H1 (cell line): ENCODE data around the gene CHST13. TPM values are rescaled to one million over a fixed set of nuclear protein-coding genes. Genes with fewer than 3 reads are reported as not detected.
A peak's percentile ranks its signal among the peaks of the same experiment; 100 is the strongest.

Source experiments
- CTCF ChIA-PET: fragments of 300-600 bp; sonication (Branson Sonifier 250); formaldehyde crosslinking; loops from one replicate; lab custom pipeline; 2021; ENCODE audit not compliant: partially characterized antibody; lab: Charles Lee
- POLR2A ChIA-PET: fragments of 300-600 bp; sonication (Branson Sonifier 250); formaldehyde crosslinking; loops from one replicate; lab custom pipeline; 2021; ENCODE audit warnings: inconsistent platforms; ENCODE audit not compliant: partially characterized antibody; lab: Charles Lee
- DNase-seq, 2 experiments: peaks; one replicate each; pipeline versions ENCODE4 v3.0.0 to v3.0.0-alpha.2; 2010 to 2022; ENCODE audit warnings: low spot score in 2 of 2, low read depth in 1 of 2, mixed read lengths in 1 of 2
- FAIRE-seq: peaks from 2 replicates; lab custom pipeline; 2011; peaks lifted over from hg19 to GRCh38; lab: Jason Lieb, UNC
- H2AFZ ChIP-seq: 2 replicates; pipeline ENCODE4 v1.8.1; 2012; ENCODE audit warnings: low read length, inconsistent platforms
- H2AK5ac ChIP-seq: 2 replicates; pipeline ENCODE4 v1.6.1; 2013; ENCODE audit warnings: low read depth, low read length
- H2BK120ac ChIP-seq: replicated peaks from 2 replicates; pipeline ENCODE3; 2013; ENCODE audit warnings: low read depth, low read length, inconsistent platforms
- H2BK12ac ChIP-seq: 2 replicates; pipeline ENCODE4 v1.6.1; 2013; ENCODE audit warnings: low read depth, low read length
- H2BK15ac ChIP-seq: 2 replicates; pipeline ENCODE4 v1.6.1; 2013; ENCODE audit warnings: low read length
- H2BK20ac ChIP-seq: 2 replicates; pipeline ENCODE4 v1.6.1; 2013; ENCODE audit warnings: low read length
- H2BK5ac ChIP-seq: 2 replicates; pipeline ENCODE4 v1.6.1; 2013; ENCODE audit warnings: low read depth, low read length
- H3K14ac ChIP-seq: 2 replicates; pipeline ENCODE4 v1.6.1; 2013; ENCODE audit warnings: inconsistent platforms; ENCODE audit not compliant: insufficient read length
- H3K18ac ChIP-seq: 2 replicates; pipeline ENCODE4 v1.6.1; 2013; ENCODE audit warnings: low read length; ENCODE audit errors: extremely low read depth
- H3K23ac ChIP-seq: 2 replicates; pipeline ENCODE4 v1.6.1; 2013; ENCODE audit warnings: inconsistent platforms; ENCODE audit not compliant: insufficient read length
- H3K23me2 ChIP-seq: 2 replicates; pipeline ENCODE4 v1.6.1; 2013; ENCODE audit warnings: low read depth, low read length
- H3K27ac ChIP-seq: 2 replicates; pipeline ENCODE4 v1.6.1; 2011; ENCODE audit warnings: low read depth, low read length, inconsistent platforms
- H3K27me3 ChIP-seq, 4 experiments: replicated peaks in 1 of 4; 1 replicate in 1 of 4; 2 replicates in 3 of 4; pipeline versions ENCODE4 v1.6.1 to v1.8.1; 2011 to 2013; ENCODE audit warnings: low read length in 3 of 4, mild to moderate bottlenecking in 3 of 4, inconsistent platforms in 2 of 4, mixed read lengths in 2 of 4, moderate library complexity in 1 of 4; ENCODE audit not compliant: control insufficient read depth in 3 of 4, insufficient read depth in 3 of 4; ENCODE audit errors: extremely low read depth in 1 of 4
- H3K36me3 ChIP-seq, 4 experiments: 2 replicates each; pipeline versions ENCODE4 v1.6.1 to v1.8.1; 2011 to 2013; ENCODE audit warnings: mild to moderate bottlenecking in 4 of 4, low read length in 3 of 4, moderate library complexity in 2 of 4, control low read depth in 1 of 4, inconsistent platforms in 1 of 4; ENCODE audit not compliant: insufficient read depth in 4 of 4, control insufficient read depth in 2 of 4
- H3K4ac ChIP-seq: replicated peaks from 2 replicates; pipeline ENCODE3; 2013; ENCODE audit warnings: low read length, low read depth, mixed read lengths, inconsistent platforms; ENCODE audit not compliant: insufficient read length
- H3K4me1 ChIP-seq, 4 experiments: replicated peaks in 1 of 4; 1 replicate in 1 of 4; 2 replicates in 3 of 4; pipeline versions ENCODE4 v1.6.1 to v1.8.1; 2011 to 2013; ENCODE audit warnings: low read length in 3 of 4, inconsistent platforms in 2 of 4, mixed read lengths in 1 of 4; ENCODE audit not compliant: insufficient read depth in 4 of 4, control insufficient read depth in 3 of 4
- H3K4me2 ChIP-seq, 2 experiments: 2 replicates each; pipeline versions ENCODE4 v1.6.1 to v1.8.1; 2011 to 2013; ENCODE audit warnings: low read depth in 2 of 2, low read length in 2 of 2, control low read depth in 1 of 2, inconsistent platforms in 1 of 2, mild to moderate bottlenecking in 1 of 2; ENCODE audit not compliant: insufficient read depth in 1 of 2
- H3K4me3 ChIP-seq, 4 experiments: fragments of 200-600, 300-600 bp in 1 of 4; sonication (generic), shearing (Covaris generic), sonication (Bioruptor Twin) in 1 of 4; 2 replicates each; pipeline versions ENCODE4 v1.5.1 to v1.8.1; 2011 to 2016; ENCODE audit warnings: low read length in 4 of 4, low read depth in 3 of 4, control low read depth in 2 of 4, inconsistent platforms in 2 of 4, mild to moderate bottlenecking in 2 of 4, mixed read lengths in 1 of 4, moderate library complexity in 1 of 4; ENCODE audit not compliant: insufficient read depth in 2 of 4; ENCODE audit errors: extremely low read depth in 1 of 4
- H3K56ac ChIP-seq: replicated peaks from 2 replicates; pipeline ENCODE3; 2013; ENCODE audit warnings: low read depth, mild to moderate bottlenecking, mixed read lengths, low read length, inconsistent platforms; ENCODE audit not compliant: insufficient read length
- H3K79me1 ChIP-seq: 2 replicates; pipeline ENCODE4 v1.6.1; 2013; ENCODE audit warnings: low read depth, low read length, control low read depth
- H3K79me2 ChIP-seq, 2 experiments: 2 replicates each; pipeline versions ENCODE4 v1.6.1 to v1.8.1; 2012 to 2013; ENCODE audit warnings: low read length in 2 of 2, mild to moderate bottlenecking in 2 of 2, inconsistent platforms in 1 of 2; ENCODE audit not compliant: insufficient read depth in 2 of 2, control insufficient read depth in 1 of 2
- H3K9ac ChIP-seq, 4 experiments: replicated peaks in 1 of 4; 1 replicate in 1 of 4; 2 replicates in 3 of 4; pipeline versions ENCODE4 v1.6.1 to v1.8.1; 2011 to 2013; ENCODE audit warnings: low read depth in 3 of 4, low read length in 3 of 4, control low read depth in 2 of 4, mild to moderate bottlenecking in 2 of 4, moderate library complexity in 2 of 4, inconsistent platforms in 1 of 4; ENCODE audit errors: extremely low read depth in 1 of 4
- H3K9me3 ChIP-seq, 2 experiments: 2 replicates each; pipeline versions ENCODE4 v1.6.1 to v1.8.1; 2012 to 2013; ENCODE audit warnings: mild to moderate bottlenecking in 2 of 2, moderate library complexity in 2 of 2, control low read depth in 1 of 2, inconsistent platforms in 1 of 2, low read depth in 1 of 2, low read length in 1 of 2, mixed read lengths in 1 of 2; ENCODE audit not compliant: insufficient read depth in 2 of 2
- H4K20me1 ChIP-seq, 2 experiments: replicated peaks in 1 of 2; 2 replicates each; pipeline versions ENCODE3 to v1.8.1; 2011 to 2013; ENCODE audit warnings: inconsistent platforms in 2 of 2, low read length in 2 of 2, mild to moderate bottlenecking in 1 of 2; ENCODE audit not compliant: insufficient read depth in 2 of 2, control insufficient read depth in 1 of 2
- H4K5ac ChIP-seq: 2 replicates; pipeline ENCODE4 v1.6.1; 2013; ENCODE audit warnings: low read length, low read depth, mixed read lengths, inconsistent platforms; ENCODE audit not compliant: insufficient read length
- H4K8ac ChIP-seq: 2 replicates; pipeline ENCODE4 v1.8.0; 2013; ENCODE audit warnings: mild to moderate bottlenecking, moderate library complexity, low read length, inconsistent platforms; ENCODE audit not compliant: insufficient read depth; ENCODE audit errors: extremely low read depth
- H4K91ac ChIP-seq: replicated peaks from 2 replicates; pipeline ENCODE3; 2013; ENCODE audit warnings: low read length, mixed read lengths, inconsistent platforms; ENCODE audit not compliant: insufficient read length
- CEBPB ChIP-seq: IDR thresholded peaks from 2 replicates; pipeline ENCODE4 v1.6.1; 2012; ENCODE audit warnings: low read depth, low read length
- CREB1 ChIP-seq: IDR thresholded peaks from 2 replicates; pipeline ENCODE4 v1.6.1; 2012; ENCODE audit warnings: inconsistent platforms
- EP300 ChIP-seq, 2 experiments: IDR thresholded peaks; 1 replicate in 1 of 2; 2 replicates in 1 of 2; pipeline ENCODE4 v1.6.1; 2011 to 2012; ENCODE audit warnings: low read depth in 2 of 2, low read length in 2 of 2, mild to moderate bottlenecking in 2 of 2, borderline replicate concordance in 1 of 2, inconsistent platforms in 1 of 2, moderate library complexity in 1 of 2
- JUND ChIP-seq: IDR thresholded peaks from 2 replicates; pipeline ENCODE4 v1.6.1; 2011; ENCODE audit warnings: mild to moderate bottlenecking, improper control_type of control experiment, low read length
- MAX ChIP-seq: IDR thresholded peaks from 2 replicates; pipeline ENCODE4 v1.6.1; 2012; ENCODE audit warnings: inconsistent platforms
- POLR2A ChIP-seq, 2 experiments: IDR thresholded peaks; 1 replicate in 1 of 2; 2 replicates in 1 of 2; pipeline ENCODE4 v1.6.1; 2011; ENCODE audit warnings: low read depth in 2 of 2, low read length in 2 of 2, mild to moderate bottlenecking in 2 of 2; ENCODE audit errors: control extremely low read depth in 1 of 2
- RAD21 ChIP-seq, 2 experiments: IDR thresholded peaks in 1 of 2; conservative IDR thresholded peaks in 1 of 2; 2 replicates each; pipeline ENCODE4 v1.6.1; 2011; ENCODE audit warnings: low read depth in 2 of 2, low read length in 2 of 2, improper control_type of control experiment in 1 of 2, inconsistent platforms in 1 of 2, mild to moderate bottlenecking in 1 of 2, moderate library complexity in 1 of 2
- RBBP5 ChIP-seq: IDR thresholded peaks from 2 replicates; pipeline ENCODE4 v1.7.1; 2012; ENCODE audit warnings: low read depth, mild to moderate bottlenecking, inconsistent platforms, low read length, moderate library complexity, borderline replicate concordance
- RFX5 ChIP-seq: IDR thresholded peaks from 2 replicates; pipeline ENCODE4 v1.6.1; 2011; ENCODE audit warnings: low read depth, low read length, improper control_type of control experiment, borderline replicate concordance
- SIRT6 ChIP-seq: IDR thresholded peaks from one replicate; pipeline ENCODE4 v1.7.1; 2012; ENCODE audit warnings: low read length, inconsistent platforms
- SP4 ChIP-seq: IDR thresholded peaks from 2 replicates; pipeline ENCODE4 v1.6.1; 2012; ENCODE audit warnings: low read length, inconsistent platforms
- TAF7 ChIP-seq: optimal IDR thresholded peaks from 2 replicates; pipeline ENCODE3; 2011; ENCODE audit warnings: low read depth, mild to moderate bottlenecking, inconsistent platforms, low read length, moderate library complexity, borderline replicate concordance
- TEAD4 ChIP-seq: IDR thresholded peaks from 2 replicates; pipeline ENCODE4 v1.6.1; 2012; ENCODE audit warnings: low read depth, low read length, inconsistent platforms, mixed read lengths
- ZNF274 ChIP-seq: IDR thresholded peaks from 2 replicates; pipeline ENCODE4 v1.7.0; 2012; ENCODE audit warnings: low read length, borderline replicate concordance; ENCODE audit errors: extremely low read depth
- WGBS, 2 experiments: shearing (Covaris generic) in 1 of 2; methylation state at CpG; one replicate each; pipeline versions ENCODE4 v1.1.6 to v1.1.7; 2013 to 2015; ENCODE audit warnings: low lambda C conversion rate in 2 of 2, mixed read lengths in 2 of 2, inconsistent platforms in 1 of 2, low coverage in 1 of 2, missing lambda C conversion rate in 1 of 2; ENCODE audit not compliant: insufficient replicate concordance in 2 of 2, insufficient coverage in 1 of 2, insufficient read length in 1 of 2; ENCODE audit errors: extremely low coverage in 1 of 2, missing lambda C conversion rate in 1 of 2; 5-methylcytosine and 5-hydroxymethylcytosine counted together
- polyA plus RNA-seq, 7 experiments: library from polyadenylated mRNA; depleted of rRNA in 3 of 7; stranded (reverse) in 5 of 7; unstranded in 2 of 7; fragments of >200 nt in 5 of 7; fragments of 200-250 nt in 2 of 7; gene quantifications; 1 replicate in 5 of 7; 2 replicates in 1 of 7; 4 replicates in 1 of 7; pipeline versions ENCODE4 v1.2.1 to v1.2.3, GENCODE V29; 2011 to 2013; ENCODE audit warnings: missing spikeins in 2 of 7, mixed read lengths in 2 of 7
- total RNA-seq: library from RNA; stranded (reverse); fragmentation: NEBNext Ultra II Directional; extraction: Animal tissue kit (Norgen Biotek cat#: 25700); gene quantifications from 2 replicates; pipeline ENCODE4 v1.2.1, GENCODE V29; 2021

CHST13 gene
- total and polyA plus RNA-seq, 2 of the 8 experiments (the other 6 are each of a cell fraction or from before 2014, with no cell fraction given): 5.4 to 11.7 TPM

GRCh38 chr3:126537116-126537729 lies 13.3 kb downstream of the CHST13 start:
- H4K20me1 ChIP-seq: peaks cover 0 to 5% of the 10 kb centered on the region in 2 experiments
- no peaks in the 10 kb centered on the region; a peak in 1 of 8 replicates for H3K36me3 ChIP-seq
- FAIRE-seq: no peak
- H3K27ac ChIP-seq: no peak overlapping the region
- ChIA-PET CTCF (interaction anchor here (0.7 to 1.9 kb wide), 10 partner anchors 12 to 1015 kb away, joined by 3 to 11 read pairs (median 4); partner anchors contain the start of gene CHST13), POLR2A (interaction anchor here (0.7 kb wide), 1 partner anchor 74 kb away, joined by 3 read pairs; no protein-coding TSS in a partner anchor)
- no peaks in the 10 kb centered on the region for H3K4me1 ChIP-seq
- H3K23ac ChIP-seq: no peak overlapping the region
- H2BK20ac ChIP-seq: no peak overlapping the region
- peaks cover 7% of the 10 kb centered on the region; the same call in 1 of the 2 replicates for H3K23me2 ChIP-seq
- WGBS, 2 experiments: 88% methylated on average over 8 of the region's 9 CpGs; no CpG with 5 or more reads in 1 of the 2 experiments
- no peak overlapping the region for H3K4ac ChIP-seq
- no peak overlapping the region for H2AFZ ChIP-seq
- H3K79me1 ChIP-seq: no peaks in the 10 kb centered on the region
- no peak overlapping the region for H3K4me3 ChIP-seq
- H3K56ac ChIP-seq: no peak overlapping the region
- H3K4me2 ChIP-seq: no peak overlapping the region
- no peak overlapping the region for H2BK5ac ChIP-seq
- H4K91ac ChIP-seq: no peak overlapping the region
- H3K9me3 ChIP-seq: no peaks in the 10 kb centered on the region
- no peak overlapping the region for H2BK15ac ChIP-seq
- H4K8ac ChIP-seq: peak overlapping the region; percentile 64; the same call in 1 of the 2 replicates
- H3K18ac ChIP-seq: no peak overlapping the region
- no peak for DNase-seq
- H3K79me2 ChIP-seq: no peaks in the 10 kb centered on the region
- peaks cover 0 to 5% (median 2%) of the 10 kb centered on the region in 4 experiments; a peak in 1 of 7 replicates for H3K27me3 ChIP-seq
- no peak overlapping the region for H2BK12ac ChIP-seq
- H3K9ac ChIP-seq: no peak overlapping the region
- H4K5ac ChIP-seq: no peak overlapping the region
- H2AK5ac ChIP-seq: no peak overlapping the region
- no peak overlapping the region for H3K14ac ChIP-seq
- no peak overlapping the region for H2BK120ac ChIP-seq
- TF ChIP-seq TAF7 (no peak), SP4 (no peak), CREB1 (no peak), EP300 (IDR thresholded peaks at IDR 0.05; ENCODE audit: borderline replicate concordance in 1 of 2, low read depth in 2 of 2, low read length in 2 of 2) (no peak), RFX5 (no peak), JUND (no peak), MAX (no peak), RBBP5 (no peak), ZNF274 (no peak), CEBPB (no peak), POLR2A (IDR thresholded peaks at IDR 0.05; ENCODE audit: control extremely low read depth in 1 of 2, low read depth in 2 of 2, low read length in 2 of 2) (no peak), SIRT6 (no peak), TEAD4 (no peak), RAD21 (IDR thresholded peaks at IDR 0.05 in 1 of 2, conservative IDR thresholded peaks at IDR 0.05 in 1 of 2; ENCODE audit: low read depth in 2 of 2, low read length in 2 of 2) (no peak)
